HepG2 (cell line): ENCODE results near the gene DHRS1. TPM values are rescaled to one million over a fixed set of nuclear protein-coding genes. Genes with fewer than 3 reads are reported as not detected.

Experiments
- BRCA1 ChIP-seq: sonication (generic); formaldehyde crosslinking; IDR thresholded peaks from 2 replicates; pipeline ENCODE4 v1.4.0; 2020; ENCODE audit warnings: missing genetic modification reagents
- JARID2 ChIP-seq: sonication (generic); formaldehyde crosslinking; IDR thresholded peaks from 2 replicates; pipeline ENCODE4 v1.8.1; 2023; ENCODE audit warnings: missing genetic modification reagents, inconsistent platforms; ENCODE audit not compliant: insufficient replicate concordance
- MEIS2 ChIP-seq: sonication (generic); formaldehyde crosslinking; IDR thresholded peaks from 2 replicates; pipeline ENCODE4 v1.9.0; 2021; ENCODE audit warnings: mild to moderate bottlenecking, missing genetic modification reagents
- WIZ ChIP-seq: sonication (generic); formaldehyde crosslinking; IDR thresholded peaks from 2 replicates; pipeline ENCODE4 v1.5.1; 2020; ENCODE audit warnings: mild to moderate bottlenecking, missing genetic modification reagents
- YEATS2 ChIP-seq: sonication (generic); formaldehyde crosslinking; IDR thresholded peaks from 2 replicates; pipeline ENCODE4 v1.4.0; 2020; ENCODE audit warnings: missing genetic modification reagents, borderline replicate concordance
- ZKSCAN5 ChIP-seq: sonication (generic); formaldehyde crosslinking; IDR thresholded peaks from 2 replicates; pipeline ENCODE4 v1.5.1; 2020; ENCODE audit warnings: mild to moderate bottlenecking, missing genetic modification reagents
- ZNF674 ChIP-seq: sonication (generic); formaldehyde crosslinking; IDR thresholded peaks from 2 replicates; pipeline ENCODE4 v1.5.0; 2020; ENCODE audit warnings: low read depth, mild to moderate bottlenecking, missing genetic modification reagents
- polyA plus RNA-seq, 8 experiments: library from polyadenylated mRNA; depleted of rRNA in 3 of 8; stranded (reverse) in 7 of 8; unstranded in 1 of 8; fragments of >200 nt; fragmentation: Illumina TruSeq in 4 of 8; extraction: Trizol in 4 of 8; gene quantifications; 2 replicates each; pipeline versions ENCODE4 v1.2.1 to v1.2.3, GENCODE V29; 2011 to 2016; ENCODE audit warnings: low read depth in 4 of 8, missing spikeins in 1 of 8, mixed read lengths in 1 of 8; ENCODE audit not compliant: insufficient read depth in 1 of 8
- total RNA-seq, 5 experiments: library from RNA; depleted of rRNA; stranded (reverse); fragments of >200 nt; fragmentation: Illumina TruSeq; extraction: Trizol; gene quantifications; 2 replicates each; pipeline ENCODE4 v1.2.3, GENCODE V29; 2016; ENCODE audit warnings: low read depth in 1 of 5
- TF ChIP-seq, protein P1 (sequence below): sonication (generic); formaldehyde crosslinking; IDR thresholded peaks from 2 replicates; pipeline ENCODE4 v1.4.0; 2020; ENCODE audit warnings: missing genetic modification reagents, mild to moderate bottlenecking, borderline replicate concordance
- TF ChIP-seq, protein P2 (sequence below): sonication (generic); formaldehyde crosslinking; IDR thresholded peaks from 2 replicates; pipeline ENCODE4 v1.9.0; 2021; ENCODE audit warnings: missing genetic modification reagents, mild to moderate bottlenecking, borderline replicate concordance
- TF ChIP-seq, protein P3 (sequence below): sonication (generic); formaldehyde crosslinking; IDR thresholded peaks from 2 replicates; pipeline ENCODE4 v1.5.1; 2020; ENCODE audit warnings: missing genetic modification reagents, mild to moderate bottlenecking, borderline replicate concordance
- TF ChIP-seq, protein P4 (sequence below): sonication (generic); formaldehyde crosslinking; IDR thresholded peaks from 2 replicates; pipeline ENCODE4 v1.4.0; 2020; ENCODE audit warnings: mild to moderate bottlenecking, missing genetic modification reagents
- TF ChIP-seq, protein P5 (sequence below): sonication (generic); formaldehyde crosslinking; IDR thresholded peaks from 2 replicates; pipeline ENCODE4 v1.5.1; 2020; ENCODE audit warnings: mild to moderate bottlenecking, missing genetic modification reagents
- TF ChIP-seq, protein P6 (sequence below): conservative IDR thresholded peaks from 2 replicates; pipeline ENCODE4 v1.6.1; 2018; ENCODE audit warnings: missing genetic modification reagents

The DHRS1 gene
- total and polyA plus RNA-seq, 2 of the 13 experiments (the other 11 are each of a cell fraction or from before 2014, with no cell fraction given) = 49.8 to 60.8 TPM

DNA sequence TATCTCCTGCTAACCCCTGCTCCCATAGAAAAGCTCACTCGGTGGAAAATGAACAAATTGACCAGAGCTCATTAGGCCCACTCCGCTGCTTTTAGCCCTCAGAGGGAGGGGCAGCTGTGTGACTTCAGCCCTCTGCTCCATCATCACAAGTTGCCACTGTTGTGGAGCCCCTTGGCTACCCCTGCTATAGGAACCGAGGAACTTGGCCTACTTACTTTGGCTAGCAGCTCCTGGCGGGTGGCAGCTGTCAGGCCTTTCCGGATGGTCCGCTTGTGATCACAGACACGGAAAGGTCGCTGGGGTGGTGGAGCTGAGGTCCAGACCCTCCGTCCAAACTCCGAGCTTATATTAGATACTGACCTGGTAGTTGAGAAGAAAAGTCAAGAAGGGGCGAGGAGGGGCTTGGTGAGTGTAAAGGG is 7.6 kb upstream of the DHRS1 start (continued):
- TF ChIP-seq, protein P1, sequence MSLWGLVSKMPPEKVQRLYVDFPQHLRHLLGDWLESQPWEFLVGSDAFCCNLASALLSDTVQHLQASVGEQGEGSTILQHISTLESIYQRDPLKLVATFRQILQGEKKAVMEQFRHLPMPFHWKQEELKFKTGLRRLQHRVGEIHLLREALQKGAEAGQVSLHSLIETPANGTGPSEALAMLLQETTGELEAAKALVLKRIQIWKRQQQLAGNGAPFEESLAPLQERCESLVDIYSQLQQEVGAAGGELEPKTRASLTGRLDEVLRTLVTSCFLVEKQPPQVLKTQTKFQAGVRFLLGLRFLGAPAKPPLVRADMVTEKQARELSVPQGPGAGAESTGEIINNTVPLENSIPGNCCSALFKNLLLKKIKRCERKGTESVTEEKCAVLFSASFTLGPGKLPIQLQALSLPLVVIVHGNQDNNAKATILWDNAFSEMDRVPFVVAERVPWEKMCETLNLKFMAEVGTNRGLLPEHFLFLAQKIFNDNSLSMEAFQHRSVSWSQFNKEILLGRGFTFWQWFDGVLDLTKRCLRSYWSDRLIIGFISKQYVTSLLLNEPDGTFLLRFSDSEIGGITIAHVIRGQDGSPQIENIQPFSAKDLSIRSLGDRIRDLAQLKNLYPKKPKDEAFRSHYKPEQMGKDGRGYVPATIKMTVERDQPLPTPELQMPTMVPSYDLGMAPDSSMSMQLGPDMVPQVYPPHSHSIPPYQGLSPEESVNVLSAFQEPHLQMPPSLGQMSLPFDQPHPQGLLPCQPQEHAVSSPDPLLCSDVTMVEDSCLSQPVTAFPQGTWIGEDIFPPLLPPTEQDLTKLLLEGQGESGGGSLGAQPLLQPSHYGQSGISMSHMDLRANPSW (CRISPR knock-in tag) = 0 out of 2 replicates have a peak, but pooled peaks have one; percentile 59
- TF ChIP-seq JARID2 (CRISPR knock-in tag) (no peak), YEATS2 (no peak), MEIS2 (CRISPR knock-in tag) (no peak), ZNF674 (CRISPR knock-in tag) (peak; percentile 85; the same call in 1 of the 2 replicates), ZKSCAN5 (peak; percentile 77; the same call in 1 of the 2 replicates), BRCA1 (CRISPR knock-in tag) (0 out of 2 replicates have a peak, but pooled peaks have one; percentile 22), WIZ (CRISPR knock-in tag) (no peak)
- TF ChIP-seq, protein P2, sequence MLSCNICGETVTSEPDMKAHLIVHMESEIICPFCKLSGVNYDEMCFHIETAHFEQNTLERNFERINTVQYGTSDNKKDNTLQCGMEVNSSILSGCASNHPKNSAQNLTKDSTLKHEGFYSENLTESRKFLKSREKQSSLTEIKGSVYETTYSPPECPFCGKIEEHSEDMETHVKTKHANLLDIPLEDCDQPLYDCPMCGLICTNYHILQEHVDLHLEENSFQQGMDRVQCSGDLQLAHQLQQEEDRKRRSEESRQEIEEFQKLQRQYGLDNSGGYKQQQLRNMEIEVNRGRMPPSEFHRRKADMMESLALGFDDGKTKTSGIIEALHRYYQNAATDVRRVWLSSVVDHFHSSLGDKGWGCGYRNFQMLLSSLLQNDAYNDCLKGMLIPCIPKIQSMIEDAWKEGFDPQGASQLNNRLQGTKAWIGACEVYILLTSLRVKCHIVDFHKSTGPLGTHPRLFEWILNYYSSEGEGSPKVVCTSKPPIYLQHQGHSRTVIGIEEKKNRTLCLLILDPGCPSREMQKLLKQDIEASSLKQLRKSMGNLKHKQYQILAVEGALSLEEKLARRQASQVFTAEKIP (CRISPR knock-in tag) = no peak
- TF ChIP-seq, protein P3, sequence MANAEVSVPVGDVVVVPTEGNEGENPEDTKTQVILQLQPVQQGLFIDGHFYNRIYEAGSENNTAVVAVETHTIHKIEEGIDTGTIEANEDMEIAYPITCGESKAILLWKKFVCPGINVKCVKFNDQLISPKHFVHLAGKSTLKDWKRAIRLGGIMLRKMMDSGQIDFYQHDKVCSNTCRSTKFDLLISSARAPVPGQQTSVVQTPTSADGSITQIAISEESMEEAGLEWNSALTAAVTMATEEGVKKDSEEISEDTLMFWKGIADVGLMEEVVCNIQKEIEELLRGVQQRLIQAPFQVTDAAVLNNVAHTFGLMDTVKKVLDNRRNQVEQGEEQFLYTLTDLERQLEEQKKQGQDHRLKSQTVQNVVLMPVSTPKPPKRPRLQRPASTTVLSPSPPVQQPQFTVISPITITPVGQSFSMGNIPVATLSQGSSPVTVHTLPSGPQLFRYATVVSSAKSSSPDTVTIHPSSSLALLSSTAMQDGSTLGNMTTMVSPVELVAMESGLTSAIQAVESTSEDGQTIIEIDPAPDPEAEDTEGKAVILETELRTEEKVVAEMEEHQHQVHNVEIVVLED = no peak
- TF ChIP-seq, protein P4, sequence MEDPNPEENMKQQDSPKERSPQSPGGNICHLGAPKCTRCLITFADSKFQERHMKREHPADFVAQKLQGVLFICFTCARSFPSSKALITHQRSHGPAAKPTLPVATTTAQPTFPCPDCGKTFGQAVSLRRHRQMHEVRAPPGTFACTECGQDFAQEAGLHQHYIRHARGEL = no peak
- TF ChIP-seq, protein P5, sequence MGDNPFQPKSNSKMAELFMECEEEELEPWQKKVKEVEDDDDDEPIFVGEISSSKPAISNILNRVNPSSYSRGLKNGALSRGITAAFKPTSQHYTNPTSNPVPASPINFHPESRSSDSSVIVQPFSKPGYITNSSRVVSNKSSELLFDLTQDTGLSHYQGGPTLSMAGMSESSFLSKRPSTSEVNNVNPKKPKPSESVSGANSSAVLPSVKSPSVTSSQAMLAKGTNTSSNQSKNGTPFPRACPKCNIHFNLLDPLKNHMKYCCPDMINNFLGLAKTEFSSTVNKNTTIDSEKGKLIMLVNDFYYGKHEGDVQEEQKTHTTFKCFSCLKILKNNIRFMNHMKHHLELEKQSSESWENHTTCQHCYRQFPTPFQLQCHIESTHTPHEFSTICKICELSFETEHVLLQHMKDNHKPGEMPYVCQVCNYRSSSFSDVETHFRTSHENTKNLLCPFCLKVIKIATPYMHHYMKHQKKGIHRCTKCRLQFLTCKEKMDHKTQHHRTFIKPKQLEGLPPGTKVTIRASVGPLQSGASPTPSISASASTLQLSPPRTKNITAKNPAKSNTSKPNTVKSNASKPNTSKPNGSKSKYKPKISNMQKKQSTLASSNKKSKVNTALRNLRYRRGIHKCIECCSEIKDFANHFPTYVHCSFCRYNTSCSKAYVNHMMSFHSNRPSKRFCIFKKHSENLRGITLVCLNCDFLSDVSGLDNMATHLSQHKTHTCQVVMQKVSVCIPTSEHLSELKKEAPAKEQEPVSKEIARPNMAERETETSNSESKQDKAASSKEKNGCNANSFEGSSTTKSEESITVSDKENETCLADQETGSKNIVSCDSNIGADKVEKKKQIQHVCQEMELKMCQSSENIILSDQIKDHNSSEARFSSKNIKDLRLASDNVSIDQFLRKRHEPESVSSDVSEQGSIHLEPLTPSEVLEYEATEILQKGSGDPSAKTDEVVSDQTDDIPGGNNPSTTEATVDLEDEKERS (CRISPR knock-in tag) = no peak
- TF ChIP-seq, protein P6, sequence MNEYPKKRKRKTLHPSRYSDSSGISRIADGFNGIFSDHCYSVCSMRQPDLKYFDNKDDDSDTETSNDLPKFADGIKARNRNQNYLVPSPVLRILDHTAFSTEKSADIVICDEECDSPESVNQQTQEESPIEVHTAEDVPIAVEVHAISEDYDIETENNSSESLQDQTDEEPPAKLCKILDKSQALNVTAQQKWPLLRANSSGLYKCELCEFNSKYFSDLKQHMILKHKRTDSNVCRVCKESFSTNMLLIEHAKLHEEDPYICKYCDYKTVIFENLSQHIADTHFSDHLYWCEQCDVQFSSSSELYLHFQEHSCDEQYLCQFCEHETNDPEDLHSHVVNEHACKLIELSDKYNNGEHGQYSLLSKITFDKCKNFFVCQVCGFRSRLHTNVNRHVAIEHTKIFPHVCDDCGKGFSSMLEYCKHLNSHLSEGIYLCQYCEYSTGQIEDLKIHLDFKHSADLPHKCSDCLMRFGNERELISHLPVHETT (CRISPR knock-in tag) = no peak
